ENCODE measurements around the gene RUNX1. TPM values are rescaled to one million over a fixed set of nuclear protein-coding genes. Genes with fewer than 3 reads are reported as not detected.

The RUNX1 gene
- total RNA-seq, 2 experiments from 2014 or later, result 52.0 to 54.0 TPM

DNA sequence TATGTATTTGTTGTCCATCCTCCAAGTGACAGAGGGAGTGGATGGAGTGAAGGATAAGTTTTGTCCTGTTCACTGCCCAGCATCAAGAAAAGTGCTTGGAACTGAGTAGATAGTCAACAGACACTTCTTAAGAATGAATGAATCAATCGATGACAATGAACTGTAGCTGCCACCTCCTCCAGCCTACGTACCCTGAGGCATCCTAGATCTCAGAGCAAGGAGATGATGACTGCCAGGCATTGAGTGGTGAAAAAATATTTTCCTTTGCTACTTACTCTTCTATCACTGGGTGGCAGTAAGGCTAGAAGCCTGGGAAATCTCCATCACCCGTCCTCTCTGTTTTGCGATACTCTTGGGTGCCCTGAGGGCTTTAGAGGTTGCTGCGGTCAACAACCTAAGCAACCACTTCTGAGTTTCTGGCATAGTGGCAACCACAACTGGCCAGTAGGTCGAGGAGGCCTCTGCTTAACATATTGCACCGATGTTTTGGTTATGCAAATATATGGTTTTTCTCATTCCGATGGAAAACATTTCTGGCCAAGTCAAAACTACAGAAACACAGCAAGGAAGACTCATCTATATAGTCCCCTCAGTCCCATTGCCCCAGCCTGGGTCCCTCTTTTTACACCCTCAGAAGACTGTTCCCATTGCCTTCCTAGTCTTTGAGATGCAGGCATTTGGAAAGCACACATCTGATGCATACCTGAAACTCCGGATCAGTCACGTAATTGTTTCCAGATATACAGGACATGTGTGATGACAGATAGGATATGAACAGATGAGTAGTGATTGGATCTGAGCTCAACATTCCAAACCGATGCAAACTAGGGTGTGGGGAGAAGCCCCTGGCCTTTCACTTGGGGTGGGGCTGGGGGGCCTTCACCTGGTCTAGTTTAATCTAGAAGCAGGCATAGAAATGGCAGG lies 136.8 kb downstream of the RUNX1 start:
- Mint-ChIP-seq H3K4me3 (no peak overlapping the region), H3K27me3 (no peaks in the 10 kb centered on the region), H3K9me3 (no peaks in the 10 kb centered on the region), H3K27ac (no peak overlapping the region), H3K4me1 (peaks cover 27% of the 10 kb centered on the region), H3K36me3 (ENCODE audit: low read depth) (peaks cover 7% of the 10 kb centered on the region)
- ChIA-PET POLR2A (no interaction called here), CTCF (no interaction called here)
- no peak for DNase-seq

DNA sequence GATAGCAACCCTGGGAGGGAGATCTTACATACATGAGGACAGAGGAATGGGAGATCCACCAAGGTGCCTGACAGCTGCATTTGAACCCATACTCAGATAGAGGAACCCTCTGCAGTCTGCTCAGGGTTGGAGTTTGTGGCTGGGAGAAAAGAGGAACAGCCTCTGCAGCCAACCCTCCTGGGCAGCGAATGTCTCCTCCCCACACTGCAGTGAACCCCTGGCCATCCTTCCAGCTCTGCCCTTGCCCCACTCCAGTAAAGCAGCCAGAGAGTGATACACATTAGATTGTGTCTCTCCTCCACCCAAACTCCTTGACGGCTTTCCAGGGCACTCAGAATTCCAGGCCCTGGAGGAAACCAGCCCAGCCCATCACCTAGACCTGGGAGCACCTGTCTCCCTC lies 137.7 kb downstream of the RUNX1 start:
- Mint-ChIP-seq H3K4me3 (no peak overlapping the region), H3K9me3 (no peaks in the 10 kb centered on the region), H3K27me3 (no peaks in the 10 kb centered on the region), H3K36me3 (ENCODE audit: low read depth) (peaks cover 4% of the 10 kb centered on the region), H3K4me1 (peaks cover 27% of the 10 kb centered on the region), H3K27ac (no peak overlapping the region)
- no peak for DNase-seq
- ChIA-PET POLR2A (no interaction called here), CTCF (interaction anchor here (1.6 kb wide), 1 partner anchor 18 kb away, joined by 3 read pairs; no protein-coding TSS in a partner anchor)

DNA sequence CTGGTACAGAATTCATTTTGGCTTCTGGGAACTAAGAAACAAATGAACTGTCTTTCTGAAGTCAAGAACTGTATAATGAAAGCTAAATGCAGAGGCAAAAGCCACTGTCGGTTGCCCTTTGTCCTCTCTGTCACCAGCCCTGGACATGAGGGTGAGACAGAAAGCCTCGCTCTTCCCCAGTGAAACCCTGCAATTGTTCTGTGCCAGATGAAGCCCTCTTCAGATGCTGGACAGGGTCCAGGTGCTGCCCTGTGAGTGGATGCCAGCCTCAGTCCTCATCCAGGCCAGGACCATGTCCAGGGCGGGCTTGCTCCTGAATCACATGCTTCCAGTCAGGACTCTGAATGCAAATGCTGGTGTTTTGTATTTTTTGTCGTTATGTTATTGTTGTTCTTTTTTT lies 138.7 kb downstream of the RUNX1 start:
- ChIA-PET CTCF (interaction anchor here (0.6 to 1.6 kb wide), 3 partner anchors 8 to 20 kb away, joined by 3 to 5 read pairs (median 3); no protein-coding TSS in a partner anchor), POLR2A (no interaction called here)
- Mint-ChIP-seq H3K27ac (no peak overlapping the region), H3K9me3 (no peaks in the 10 kb centered on the region), H3K4me3 (no peak overlapping the region), H3K36me3 (ENCODE audit: low read depth) (peaks cover 2% of the 10 kb centered on the region), H3K27me3 (no peaks in the 10 kb centered on the region), H3K4me1 (peaks cover 27% of the 10 kb centered on the region)
- DNase-seq, result no peak

DNA sequence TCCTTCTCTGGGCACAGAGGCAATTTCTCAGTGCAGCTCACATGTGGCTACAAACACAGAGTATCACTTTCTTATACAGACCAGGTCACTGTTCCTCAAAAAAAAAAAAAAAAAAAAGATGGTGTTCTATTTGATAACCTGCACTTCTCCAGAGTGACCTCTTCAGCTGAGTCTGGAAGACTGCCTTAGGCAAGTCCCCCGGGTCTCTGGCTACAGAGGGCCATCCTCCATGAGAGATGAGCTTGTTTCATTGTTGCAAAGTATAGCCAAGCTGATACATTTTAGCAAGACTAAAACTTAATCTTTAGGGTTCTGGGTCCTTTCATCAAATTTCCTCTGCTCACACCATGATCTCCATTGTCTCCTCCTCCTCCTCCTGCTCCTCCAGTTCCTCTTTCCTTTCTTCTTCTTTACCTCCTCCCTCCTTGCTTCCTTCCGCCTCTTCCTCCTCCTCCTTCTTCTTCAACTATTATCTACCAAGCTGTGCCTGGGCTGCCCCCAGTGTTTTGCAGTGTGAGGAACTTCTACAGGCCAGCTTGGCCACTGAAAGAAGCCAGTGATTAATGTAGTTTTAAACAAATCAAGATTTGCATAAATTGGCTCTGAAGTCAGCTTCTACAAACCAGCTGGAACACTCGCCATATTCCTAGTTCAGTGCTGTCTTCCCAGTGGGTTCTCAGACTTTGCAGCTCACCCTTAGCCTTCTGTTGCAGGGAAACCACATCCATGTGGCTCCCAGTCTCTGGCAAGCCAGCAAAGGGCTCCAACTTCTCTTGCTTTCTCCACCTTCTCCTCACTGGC lies 139.4 kb downstream of the RUNX1 start:
- no peak overlapping the region for H3K27ac Mint-ChIP-seq
- H3K27me3 Mint-ChIP-seq, result no peaks in the 10 kb centered on the region
- ChIA-PET CTCF (interaction anchor here (0.7 to 1.6 kb wide), 3 partner anchors 9 to 20 kb away, joined by 3 to 5 read pairs (median 5); no protein-coding TSS in a partner anchor), POLR2A (no interaction called here)
- no peak overlapping the region for H3K4me3 Mint-ChIP-seq
- DNase-seq, result no peak
- peaks cover 2% of the 10 kb centered on the region for H3K36me3 Mint-ChIP-seq (ENCODE audit: low read depth)
- H3K4me1 Mint-ChIP-seq, result peaks cover 27% of the 10 kb centered on the region
- H3K9me3 Mint-ChIP-seq, result no peaks in the 10 kb centered on the region

DNA sequence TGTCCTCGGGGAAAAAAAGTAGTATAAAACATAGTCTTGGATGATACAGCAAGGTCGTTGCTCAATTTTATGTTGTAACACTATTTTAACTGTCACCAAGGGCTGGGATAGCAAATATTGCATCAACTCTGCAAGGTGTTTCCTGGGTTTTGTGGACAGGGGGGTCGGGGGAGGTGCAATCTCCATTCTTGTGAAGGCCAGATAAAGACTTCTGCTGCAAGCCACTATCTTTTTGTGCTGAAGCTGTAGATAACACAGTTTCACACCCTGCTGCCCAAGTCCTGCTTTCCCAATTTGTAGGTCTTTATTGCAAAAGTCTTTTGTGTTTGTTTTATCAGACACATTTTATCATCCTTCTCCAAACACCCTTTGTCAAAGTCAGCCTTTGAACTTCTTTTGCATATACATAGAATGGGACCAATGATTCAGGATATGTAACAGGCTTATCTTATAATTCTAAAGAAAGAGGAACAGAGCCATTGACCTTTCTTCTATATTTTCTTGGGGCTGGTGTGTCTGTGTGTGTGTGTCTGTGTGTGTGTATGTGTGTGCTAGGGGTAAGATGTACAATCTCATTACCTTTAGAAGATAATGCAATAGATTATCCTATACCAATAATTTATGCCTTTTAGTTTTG lies 140.6 kb downstream of the RUNX1 start:
- no peak for DNase-seq
- Mint-ChIP-seq H3K9me3 (no peaks in the 10 kb centered on the region), H3K4me1 (peaks cover 27% of the 10 kb centered on the region), H3K36me3 (ENCODE audit: low read depth) (peaks cover 2% of the 10 kb centered on the region), H3K27ac (no peak overlapping the region), H3K27me3 (no peaks in the 10 kb centered on the region), H3K4me3 (no peak overlapping the region)
- ChIA-PET CTCF (interaction anchor here (1.0 kb wide), 1 partner anchor 8 kb away, joined by 3 read pairs; no protein-coding TSS in a partner anchor), POLR2A (no interaction called here)

DNA sequence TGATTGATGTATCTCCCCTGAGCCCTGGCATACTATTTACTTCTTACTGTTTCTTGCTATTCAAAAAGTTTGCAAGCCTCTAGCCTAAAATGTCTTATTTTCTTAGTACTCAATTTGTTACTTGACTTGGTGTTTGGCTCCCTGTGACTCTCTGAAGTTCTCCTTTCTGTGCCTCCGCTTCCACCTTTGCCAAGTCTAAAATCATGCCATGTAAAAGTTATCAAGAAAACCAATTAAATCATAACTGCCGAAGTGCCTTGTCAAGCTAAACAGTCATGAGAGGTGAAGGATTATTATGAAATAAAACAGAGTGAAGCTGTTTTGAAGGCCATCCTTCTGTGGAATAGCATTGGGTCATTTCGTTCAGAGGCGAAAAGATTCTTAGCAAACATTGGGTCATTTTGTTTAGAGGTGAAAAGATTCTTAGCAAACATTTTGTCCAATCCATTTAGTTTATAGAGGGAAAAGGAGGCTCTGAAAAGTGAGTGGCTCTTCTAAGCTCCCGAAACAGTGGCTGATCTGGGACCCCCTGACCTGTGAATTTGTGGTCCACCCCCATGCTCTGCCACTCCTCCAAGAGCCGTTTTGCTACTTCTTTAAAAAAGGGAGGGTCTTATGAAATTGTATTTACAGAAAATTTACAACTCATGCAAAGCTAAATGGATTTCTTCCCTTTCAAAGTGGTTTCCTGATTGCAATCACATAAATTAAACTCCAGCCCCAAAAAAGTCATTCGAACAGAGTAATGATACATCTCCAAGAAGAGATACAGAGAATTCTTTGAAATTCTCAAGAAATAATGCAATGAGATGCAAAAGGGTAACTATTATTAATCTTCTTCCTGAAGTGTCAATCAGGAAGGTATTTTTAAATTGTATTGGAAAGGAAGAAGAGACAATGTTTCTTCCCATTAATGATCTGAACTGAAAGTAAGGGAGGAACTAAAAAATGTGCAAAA lies 141.4 kb downstream of the RUNX1 start:
- Mint-ChIP-seq H3K4me1 (peaks cover 27% of the 10 kb centered on the region), H3K36me3 (ENCODE audit: low read depth) (peaks cover 2% of the 10 kb centered on the region), H3K27ac (no peak overlapping the region), H3K9me3 (no peaks in the 10 kb centered on the region), H3K27me3 (no peaks in the 10 kb centered on the region), H3K4me3 (no peak overlapping the region)
- ChIA-PET CTCF (interaction anchor here (0.5 to 1.0 kb wide), 2 partner anchors 9 to 51 kb away, joined by 3 read pairs; no protein-coding TSS in a partner anchor), POLR2A (no interaction called here)
- DNase-seq, result no peak

DNA sequence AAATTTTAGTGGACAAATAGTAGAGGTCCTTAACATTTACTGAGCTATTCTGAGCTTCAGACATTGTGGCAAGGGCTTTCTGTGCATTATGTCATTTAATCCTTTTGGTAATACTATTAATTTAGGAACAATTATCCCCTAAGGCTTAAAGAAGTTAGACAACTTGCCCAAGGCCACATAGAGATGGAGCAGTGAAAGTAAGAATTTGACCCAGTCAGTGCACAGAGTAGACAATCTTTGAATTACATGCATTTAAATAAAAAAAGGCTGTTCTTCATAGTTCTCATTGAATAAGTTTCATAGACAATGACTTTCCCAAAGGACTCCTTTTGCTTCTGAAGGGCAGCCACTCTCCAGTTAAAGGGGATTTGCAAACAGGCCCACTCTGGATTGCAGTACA lies 142.7 kb downstream of the RUNX1 start:
- Mint-ChIP-seq H3K9me3 (no peaks in the 10 kb centered on the region), H3K27me3 (no peaks in the 10 kb centered on the region), H3K4me1 (peaks cover 27% of the 10 kb centered on the region), H3K36me3 (ENCODE audit: low read depth) (peaks cover 2% of the 10 kb centered on the region), H3K4me3 (no peak overlapping the region), H3K27ac (no peak overlapping the region)
- ChIA-PET CTCF (interaction anchor here (1.1 to 2.1 kb wide), 3 partner anchors 11 to 44 kb away, joined by 3 to 9 read pairs (median 3); no protein-coding TSS in a partner anchor), POLR2A (no interaction called here)
- DNase-seq, result no peak

DNA sequence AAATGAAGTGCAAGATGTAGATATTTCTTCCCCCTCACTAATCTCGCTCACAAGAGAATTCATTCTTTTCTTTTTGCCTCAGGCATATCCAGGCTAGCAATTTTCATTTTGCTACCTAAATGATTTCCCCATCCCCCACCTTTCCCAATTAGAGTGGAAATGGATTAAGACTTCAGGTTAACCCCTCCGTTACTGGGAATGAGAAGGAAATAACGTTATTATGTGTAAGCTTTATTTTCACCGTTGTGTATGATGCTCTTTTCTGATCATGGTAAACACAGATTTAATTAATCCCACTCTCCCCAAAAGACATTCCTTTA lies 143.9 kb downstream of the RUNX1 start:
- Mint-ChIP-seq H3K27me3 (no peaks in the 10 kb centered on the region), H3K27ac (no peak overlapping the region), H3K9me3 (no peaks in the 10 kb centered on the region), H3K36me3 (ENCODE audit: low read depth) (peaks cover 11% of the 10 kb centered on the region), H3K4me3 (no peak overlapping the region), H3K4me1 (peaks cover 22% of the 10 kb centered on the region)
- ChIA-PET POLR2A (no interaction called here), CTCF (interaction anchor here (1.6 to 2.1 kb wide), 2 partner anchors 15 to 45 kb away, joined by 3 to 9 read pairs; no protein-coding TSS in a partner anchor)
- no peak for DNase-seq

DNA sequence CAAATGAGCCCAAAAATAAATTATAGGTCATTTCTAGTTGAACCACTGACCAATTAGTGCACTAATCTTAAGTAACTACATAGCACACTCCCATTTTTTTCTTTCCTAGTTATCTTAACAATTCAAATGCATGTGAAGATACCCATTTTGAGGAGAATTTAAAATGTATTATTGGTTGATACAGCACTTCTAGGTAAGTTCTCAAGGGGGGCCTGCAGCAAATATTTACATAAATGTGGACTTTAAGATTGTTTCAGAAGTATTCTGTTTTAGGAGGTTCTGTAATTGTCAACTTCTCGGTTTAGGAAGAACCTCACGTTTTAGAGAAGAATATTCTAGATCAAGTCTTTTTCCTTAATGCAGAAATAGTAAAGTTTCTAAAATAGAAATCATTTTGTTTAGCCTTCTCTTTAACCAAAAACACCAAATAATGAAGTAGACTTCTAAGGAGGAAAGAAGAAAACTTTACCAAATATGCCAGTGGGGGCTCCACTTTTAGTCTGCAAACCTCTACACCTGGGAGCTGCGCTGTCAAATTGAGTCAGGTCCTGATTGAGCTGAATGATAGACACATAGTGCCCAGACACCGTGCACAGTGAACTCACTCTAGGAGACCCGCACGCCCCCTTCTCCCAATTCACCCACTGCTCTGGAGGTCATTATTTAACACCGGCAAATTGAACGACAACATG lies 144.4 kb downstream of the RUNX1 start:
- DNase-seq, result no peak
- ChIA-PET CTCF (interaction anchor here (1.6 to 2.1 kb wide), 2 partner anchors 15 to 46 kb away, joined by 3 to 9 read pairs; no protein-coding TSS in a partner anchor), POLR2A (no interaction called here)
- peaks cover 12% of the 10 kb centered on the region for H3K36me3 Mint-ChIP-seq (ENCODE audit: low read depth)
- H3K4me3 Mint-ChIP-seq, result no peak overlapping the region
- H3K27me3 Mint-ChIP-seq, result no peaks in the 10 kb centered on the region
- H3K27ac Mint-ChIP-seq, result no peak overlapping the region
- H3K9me3 Mint-ChIP-seq, result no peaks in the 10 kb centered on the region
- H3K4me1 Mint-ChIP-seq, result peaks cover 16% of the 10 kb centered on the region

DNA sequence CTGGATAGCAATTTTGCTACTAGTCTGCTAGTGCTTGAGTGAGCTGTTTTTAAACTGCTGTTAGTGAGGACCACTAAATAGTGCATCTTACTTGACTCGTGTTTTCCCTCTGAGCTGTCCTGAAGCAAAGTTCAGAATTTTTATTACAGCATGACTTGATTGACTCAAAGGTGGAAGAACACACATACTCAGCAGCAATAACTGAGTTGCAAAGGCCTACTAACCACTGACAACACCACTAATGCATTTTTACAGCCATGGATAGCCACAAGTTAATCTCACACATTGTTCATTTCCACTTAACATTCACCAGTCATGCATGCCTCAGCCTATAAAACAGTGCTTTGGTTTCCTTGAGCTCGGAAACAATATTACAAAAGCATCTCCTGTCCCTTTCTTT lies 148.7 kb downstream of the RUNX1 start:
- Mint-ChIP-seq H3K9me3 (peaks cover 13% of the 10 kb centered on the region), H3K4me1 (peaks cover 2% of the 10 kb centered on the region), H3K27me3 (no peaks in the 10 kb centered on the region), H3K4me3 (no peak overlapping the region), H3K27ac (no peak overlapping the region), H3K36me3 (ENCODE audit: low read depth) (peaks cover 34% of the 10 kb centered on the region)
- CTCF ChIA-PET, result interaction anchor here (0.8 to 1.9 kb wide), 2 partner anchors 10 to 26 kb away, joined by 3 to 7 read pairs; no protein-coding TSS in a partner anchor
- POLR2A ChIA-PET, result interaction anchor here (0.6 kb wide), 1 partner anchor 943 kb away, joined by 3 read pairs; no protein-coding TSS in a partner anchor
- no peak for DNase-seq

DNA sequence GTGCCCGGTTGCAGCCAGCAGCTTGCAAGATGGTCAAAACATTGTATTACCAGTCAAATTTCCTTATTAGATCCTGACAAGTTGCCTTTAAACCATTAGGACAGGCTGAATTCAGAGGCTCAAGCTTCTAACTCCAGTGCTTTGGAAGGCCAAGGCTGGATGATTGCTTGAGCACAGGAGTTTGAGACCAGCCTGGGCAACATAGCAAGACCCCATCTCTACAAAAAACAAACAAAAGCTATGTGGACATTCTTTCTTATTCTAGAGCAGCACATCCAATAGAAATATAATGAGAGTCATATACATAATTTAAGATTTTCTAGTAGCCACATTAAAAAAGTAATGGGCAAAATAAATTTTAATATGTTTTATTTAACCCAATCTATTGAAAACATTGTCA lies 149.3 kb downstream of the RUNX1 start:
- no peaks in the 10 kb centered on the region for H3K27me3 Mint-ChIP-seq
- H3K4me1 Mint-ChIP-seq, result peaks cover 5% of the 10 kb centered on the region
- peaks cover 36% of the 10 kb centered on the region for H3K36me3 Mint-ChIP-seq (ENCODE audit: low read depth)
- no peak overlapping the region for H3K4me3 Mint-ChIP-seq
- H3K27ac Mint-ChIP-seq, result no peak overlapping the region
- POLR2A ChIA-PET, result no interaction called here
- H3K9me3 Mint-ChIP-seq, result peaks cover 13% of the 10 kb centered on the region
- DNase-seq, result no peak
- CTCF ChIA-PET, result interaction anchor here (0.8 to 1.9 kb wide), 3 partner anchors 10 to 27 kb away, joined by 3 to 7 read pairs (median 5); no protein-coding TSS in a partner anchor

Measured in activated CD4-positive, alpha-beta T cell treated with anti-CD3 and anti-CD28 coated beads, Interleukin-2, amount 10 ng/mL, durations not matched to agents 7 days and 5 days (primary cell).